ENCODE data around the gene SFMBT2.

Gene SFMBT2

DNA sequence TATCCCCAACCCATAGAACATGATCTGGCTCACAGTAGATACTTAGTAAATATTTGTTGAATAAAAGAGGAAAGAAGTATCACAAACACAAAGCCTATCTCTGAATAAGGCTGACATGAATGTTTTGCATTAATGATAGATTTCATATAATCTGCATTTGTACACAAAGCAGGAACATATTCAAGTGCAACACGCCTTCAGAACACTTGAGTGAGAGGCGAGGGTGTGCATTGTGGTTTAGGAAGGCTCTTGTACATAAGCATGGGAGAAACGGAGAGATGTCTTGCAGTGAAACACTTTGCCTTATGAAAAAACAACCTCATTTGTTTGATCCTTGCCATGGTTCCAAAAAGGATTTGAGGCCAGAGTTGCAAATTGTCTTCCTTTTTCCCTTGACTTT, 14.1 kb upstream of the SFMBT2 start:
- DNase-seq, result no peak

DNA sequence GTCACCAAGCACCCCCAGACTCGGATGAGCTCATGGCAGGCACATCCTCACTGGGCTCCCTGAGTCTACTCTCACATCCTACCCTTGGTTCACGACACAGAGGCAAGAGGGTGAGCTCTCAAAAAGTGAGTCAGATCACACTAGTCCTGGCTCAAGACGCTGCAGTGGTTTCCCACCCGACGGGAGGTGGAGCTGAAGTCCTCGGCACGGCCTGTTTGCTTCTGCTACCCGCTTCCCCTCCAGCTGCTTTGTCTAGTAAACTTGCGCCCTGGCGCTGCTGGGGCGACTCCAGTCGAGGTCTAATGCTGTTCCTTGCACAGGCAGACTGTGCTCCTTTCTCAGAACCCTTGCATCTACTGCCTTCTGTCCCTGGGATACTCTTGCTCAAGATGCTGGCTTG, 13.5 kb upstream of the SFMBT2 start:
- no peak for DNase-seq

DNA sequence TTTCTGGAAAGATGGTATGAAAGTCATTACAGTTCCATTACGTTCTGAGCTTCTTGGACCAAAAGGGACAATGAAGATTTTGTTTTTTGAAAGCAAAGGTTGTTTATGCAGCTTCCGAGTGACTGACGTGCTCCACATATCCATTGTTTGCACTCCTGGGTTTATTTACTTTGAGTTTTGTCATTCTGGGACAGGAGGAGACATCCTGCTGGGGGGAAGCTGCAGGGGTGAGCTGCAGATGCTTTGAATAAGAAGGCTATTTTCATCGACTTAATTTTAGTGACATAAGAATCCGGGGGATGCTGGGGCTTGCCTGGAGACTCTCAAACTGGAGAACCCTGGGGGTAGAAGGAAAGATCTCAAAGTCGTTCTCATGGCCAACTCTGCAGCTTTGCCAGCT, 12.7 kb upstream of the SFMBT2 start:
- no peak for DNase-seq

DNA sequence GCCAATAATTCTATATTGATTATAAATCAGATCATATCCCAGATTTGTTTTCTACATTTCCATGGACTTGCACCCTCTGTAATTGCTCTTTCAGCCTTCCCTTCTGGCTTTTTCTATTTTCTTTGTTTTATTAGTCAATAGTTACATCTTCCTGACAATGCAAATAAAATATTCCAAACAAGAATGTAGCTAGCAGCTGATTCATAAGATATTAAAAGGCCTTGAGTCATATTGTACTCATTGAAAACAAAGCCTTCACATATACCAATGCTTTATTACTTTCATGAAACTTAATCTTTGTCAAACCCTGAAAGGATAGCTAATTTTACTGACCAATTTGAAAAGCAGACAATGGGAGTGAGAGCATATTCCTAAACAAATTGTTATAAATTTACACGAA, 10.7 kb upstream of the SFMBT2 start:
- no peak for DNase-seq

DNA sequence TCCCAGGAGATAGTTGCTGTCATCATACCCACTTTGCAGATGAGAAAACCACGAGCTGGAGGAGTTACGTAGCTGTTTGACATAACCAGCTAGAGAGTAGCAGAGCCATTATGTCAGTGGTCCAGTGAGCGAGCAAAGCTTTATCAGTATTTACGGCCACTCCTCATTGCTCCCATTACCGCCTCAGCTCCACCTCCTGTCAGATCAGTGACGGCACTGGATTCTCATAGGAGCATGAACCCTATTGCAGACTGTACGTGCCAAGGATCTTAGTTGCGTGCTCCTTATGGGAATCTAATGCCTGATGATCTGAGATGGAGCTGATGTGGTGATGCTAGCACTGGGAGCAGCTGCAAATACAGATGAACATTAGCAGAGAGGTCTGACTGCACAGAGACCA, 9.2 kb upstream of the SFMBT2 start:
- no peak for DNase-seq

DNA sequence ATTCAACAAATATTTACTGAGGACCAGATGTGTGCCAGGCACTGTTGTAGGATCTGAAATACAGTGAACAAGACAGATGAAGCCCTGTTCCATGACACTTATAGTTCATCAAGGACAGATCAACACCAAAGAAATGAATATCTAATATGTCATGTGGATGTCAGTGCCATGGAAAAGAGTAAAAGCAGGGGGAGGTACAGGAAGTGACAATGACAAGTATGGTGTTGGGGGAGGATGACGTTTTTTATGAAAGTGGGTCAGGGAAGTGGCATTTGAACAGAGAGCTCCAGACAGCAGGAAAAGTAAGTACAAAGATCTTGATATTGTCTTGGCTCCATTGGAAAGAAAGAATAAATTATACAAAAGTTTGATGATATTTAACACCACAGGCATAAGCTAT, 7.0 kb upstream of the SFMBT2 start:
- no peak for DNase-seq

DNA sequence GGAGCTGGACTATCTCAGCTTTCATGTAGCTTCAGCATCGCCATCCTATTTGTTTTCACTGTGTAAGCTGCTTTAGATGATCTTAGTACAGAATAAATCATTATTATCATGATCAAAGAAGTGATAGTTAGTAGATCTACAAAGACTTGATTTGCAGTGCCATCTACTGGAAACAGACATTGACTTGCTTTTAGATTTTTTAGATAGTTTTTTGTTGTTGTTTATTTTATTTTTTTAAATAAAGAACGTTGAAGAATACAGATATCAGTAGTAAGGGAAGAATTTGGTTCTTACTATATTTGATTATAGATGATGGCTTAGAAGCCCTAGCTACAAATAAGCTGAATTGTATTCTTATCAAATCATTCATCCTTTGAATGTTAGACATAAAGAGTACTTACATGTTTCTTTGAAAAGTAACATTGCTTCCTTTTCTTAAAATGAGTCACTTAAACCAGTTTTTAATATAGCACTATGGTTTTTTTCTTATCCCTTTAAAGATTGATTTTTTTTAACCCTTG, 6.3 kb upstream of the SFMBT2 start:
- DNase-seq, result no peak

DNA sequence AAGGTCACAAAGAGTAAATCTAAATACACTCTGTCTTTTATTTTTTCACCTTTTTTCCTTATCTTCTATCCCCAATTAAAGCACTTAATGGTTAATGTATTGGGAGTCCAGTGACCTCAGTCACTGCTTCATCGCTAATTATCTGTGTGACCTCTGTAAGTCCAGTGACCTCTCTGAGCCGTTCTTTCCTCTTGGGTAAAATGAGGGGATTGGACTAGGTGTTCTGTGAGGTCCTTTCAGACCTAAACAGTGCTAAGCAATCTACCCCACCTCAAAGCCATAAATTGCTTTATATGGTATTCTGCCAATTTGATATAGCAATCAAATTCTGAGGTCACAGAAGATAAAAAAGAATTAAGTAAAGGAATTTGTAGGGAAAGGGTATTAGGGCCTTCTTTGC, 3.9 kb upstream of the SFMBT2 start:
- DNase-seq, result no peak

DNA sequence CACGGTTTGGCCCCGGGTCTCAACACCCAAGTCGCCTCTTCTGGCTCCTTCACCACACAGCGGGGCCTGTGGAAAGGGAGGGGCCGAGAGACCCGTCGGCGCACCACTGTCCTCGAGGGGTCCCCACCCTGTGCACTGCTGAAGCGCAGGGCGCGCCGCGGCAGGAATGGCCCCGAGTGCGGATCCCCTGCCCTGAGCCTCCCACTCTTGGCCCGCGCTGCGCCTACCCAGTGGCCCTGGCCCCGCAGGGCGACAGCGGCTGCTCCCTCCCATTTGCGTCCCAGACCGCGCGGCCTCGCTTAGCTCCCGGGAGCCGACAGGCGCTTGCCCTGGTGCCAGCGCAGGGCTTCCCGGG, 2.1 kb upstream of the SFMBT2 start:
- no peak for DNase-seq

DNA sequence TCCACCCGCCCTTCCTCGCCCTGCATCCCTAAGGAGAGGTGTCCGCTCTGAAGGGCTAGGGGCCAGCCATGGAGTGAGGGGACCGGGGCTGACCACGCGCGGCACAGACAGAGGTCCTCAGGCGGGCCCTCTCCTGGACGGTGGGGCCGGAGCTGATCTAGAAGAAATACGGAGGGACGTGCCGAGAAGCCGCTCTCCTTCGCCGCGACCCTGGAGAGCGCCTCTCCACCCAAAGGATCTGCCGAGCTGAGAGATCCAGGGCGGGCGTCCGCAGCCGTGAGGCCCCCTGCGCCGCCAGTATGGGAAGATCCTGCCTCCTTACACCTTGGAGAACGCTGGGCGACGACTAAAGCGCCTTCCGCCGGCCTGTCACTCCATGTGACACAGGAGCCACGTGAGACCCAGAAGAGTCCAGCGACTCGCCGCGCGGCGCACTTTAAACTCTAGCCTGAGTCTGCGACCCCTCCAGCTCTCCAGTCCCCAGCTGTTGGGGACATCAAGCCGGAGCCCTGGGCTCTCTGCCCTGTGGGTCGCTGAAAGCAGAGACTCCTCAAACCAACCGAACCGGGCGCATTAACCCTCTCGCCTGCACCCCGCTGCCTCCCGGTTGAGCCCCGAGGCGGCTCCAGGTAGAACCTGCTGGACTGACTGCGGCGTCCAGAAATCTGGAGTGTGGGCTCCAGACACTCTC, 1.5 kb upstream of the SFMBT2 start:
- peak; percentile 29 to 30 for DNase-seq

DNA sequence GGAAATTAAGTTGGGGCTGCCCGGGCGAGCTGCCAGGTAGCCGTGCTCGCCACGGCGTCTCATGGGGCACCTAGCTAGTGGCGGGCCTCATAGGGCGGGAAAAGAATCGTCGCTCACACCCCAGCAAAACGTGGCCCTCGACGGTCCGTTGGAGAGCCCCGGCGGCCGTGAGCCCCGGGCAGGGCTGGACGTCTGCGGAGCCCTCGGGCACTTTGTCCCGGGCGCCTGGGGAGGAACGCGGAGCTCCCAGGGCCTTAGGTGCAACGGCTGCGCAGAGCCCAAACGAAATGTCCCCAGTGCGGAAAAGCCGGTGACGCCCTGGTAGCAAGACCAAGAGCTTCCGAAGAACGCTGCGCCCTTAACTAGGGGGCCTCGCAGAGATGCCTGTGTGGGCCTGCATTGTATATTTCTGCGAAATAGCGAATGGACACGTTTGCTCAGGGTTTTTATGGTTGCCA, 866 bp upstream of the SFMBT2 start:
- DNase-seq, result peak in 1 of 2 experiments; percentile 30

DNA sequence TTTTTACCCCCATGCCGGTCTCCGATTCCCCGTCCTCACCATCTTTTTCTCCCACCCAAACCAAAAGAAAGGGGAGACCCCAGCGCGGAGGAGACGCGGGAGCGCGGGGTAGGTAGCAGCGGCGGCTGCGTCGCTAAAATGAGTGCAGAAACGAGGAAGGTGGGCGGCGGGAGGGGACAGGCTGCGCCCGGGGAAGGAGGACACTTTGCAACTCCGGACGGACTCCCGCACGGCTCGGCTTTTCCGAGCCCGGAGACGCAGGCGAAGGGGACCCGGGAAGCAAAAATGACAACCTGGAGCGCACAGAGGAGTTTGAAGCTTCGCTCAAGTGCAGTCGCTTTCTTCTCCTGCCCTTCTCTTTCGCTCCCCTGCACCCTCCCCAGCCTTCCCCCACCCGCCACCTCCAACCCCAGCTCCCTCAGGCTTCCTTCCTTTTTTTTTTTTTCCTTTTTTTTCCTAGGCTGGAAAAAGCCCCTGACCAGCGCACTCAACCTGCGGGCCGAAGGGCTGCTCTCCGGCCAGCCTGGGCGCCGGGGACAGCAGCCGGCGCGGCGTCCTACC, 453 bp downstream of the SFMBT2 start:
- DNase-seq, result peak; percentile 33 to 35

DNA sequence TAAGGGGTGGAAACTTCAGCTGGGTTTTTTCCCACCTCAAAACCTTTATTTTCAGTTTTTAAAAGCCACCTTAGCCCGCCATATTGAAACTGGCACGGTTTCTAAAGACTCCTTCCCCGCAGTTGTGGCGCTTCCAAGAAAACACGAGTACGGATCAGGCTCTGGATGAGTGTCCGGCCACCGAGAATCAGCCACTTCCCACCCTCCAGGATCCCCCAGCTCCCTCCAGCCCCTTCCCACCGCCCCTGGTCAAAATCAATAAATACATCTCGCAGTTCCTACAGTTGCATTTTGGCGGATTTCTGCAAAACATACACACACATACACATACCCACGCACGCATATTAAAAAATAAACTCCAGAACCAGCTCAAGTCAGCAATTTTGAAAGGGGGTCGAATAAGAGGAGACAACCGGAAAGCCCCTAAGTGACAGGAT, 1.1 kb downstream of the SFMBT2 start:
- peak in 1 of 2 experiments; percentile 33 for DNase-seq

DNA sequence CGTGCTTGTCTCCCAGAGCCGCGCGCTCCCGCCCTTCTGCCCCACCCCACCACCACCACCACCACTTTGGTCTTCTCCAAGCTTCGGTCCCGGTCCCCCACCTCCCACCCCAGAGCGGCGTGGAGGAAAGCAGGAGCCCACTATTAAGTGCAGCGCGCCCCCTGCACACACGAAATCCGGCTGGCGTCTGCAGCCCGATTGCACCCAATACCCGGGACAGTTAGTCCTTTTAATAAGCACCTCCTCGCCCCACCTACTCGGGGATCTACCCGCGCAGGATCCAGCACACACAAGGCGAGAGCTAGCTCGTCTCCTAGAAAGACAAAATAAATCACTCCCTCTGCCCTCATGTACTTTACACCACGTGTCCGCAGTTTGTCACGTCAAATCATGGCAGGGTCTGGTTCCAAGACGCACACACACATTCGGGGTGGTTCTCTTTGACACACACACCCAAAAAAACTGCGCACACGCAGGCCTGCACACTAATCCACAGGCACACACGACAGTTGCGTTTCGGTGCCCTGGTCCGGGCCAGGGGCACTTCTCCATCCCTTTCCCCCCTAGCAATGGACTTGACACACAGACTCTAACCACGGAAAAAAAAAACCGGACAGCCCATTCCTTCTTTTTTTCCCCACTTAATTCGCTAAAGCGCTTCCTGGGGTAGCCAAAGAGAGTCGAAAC, 1.6 kb downstream of the SFMBT2 start:
- DNase-seq, result peak; percentile 36 to 63

DNA sequence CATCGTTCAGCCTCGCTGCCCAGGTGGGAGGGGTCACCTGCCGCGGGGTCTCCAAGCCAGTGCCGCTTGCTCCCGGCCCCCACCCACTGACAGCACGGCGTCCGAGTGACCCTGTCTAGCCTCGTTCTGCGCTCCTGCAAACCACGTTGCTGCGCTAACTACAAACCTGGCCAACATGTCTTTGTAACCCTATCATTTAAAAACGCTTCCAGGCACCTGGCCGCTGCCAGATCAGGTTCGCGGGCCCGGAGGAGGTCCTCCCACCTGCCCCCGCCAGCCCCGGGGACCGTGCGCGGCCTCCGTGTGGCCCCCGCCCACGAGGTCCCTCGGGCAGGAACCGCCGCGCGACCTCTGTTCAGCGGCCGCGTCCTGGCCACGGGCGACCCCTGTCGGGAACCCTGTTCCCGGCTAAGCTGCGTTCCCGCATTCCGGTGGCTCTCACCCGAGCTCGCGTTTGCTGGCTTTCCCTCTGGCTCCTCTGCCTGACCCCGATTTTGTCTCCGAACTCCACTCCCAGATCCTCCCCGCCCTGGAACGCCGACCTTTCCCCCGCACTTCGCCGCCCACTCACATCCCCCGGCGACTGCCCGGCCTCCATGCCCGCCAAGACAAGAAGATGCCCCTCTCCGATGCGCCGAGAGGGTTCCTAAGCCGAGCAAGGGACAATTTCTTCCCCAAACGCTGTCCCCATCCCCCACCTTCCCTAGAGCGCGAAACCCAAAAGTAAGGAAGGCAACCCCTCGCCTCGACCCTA, 2.4 kb downstream of the SFMBT2 start:
- peak; percentile 45 to 55 for DNase-seq

DNA sequence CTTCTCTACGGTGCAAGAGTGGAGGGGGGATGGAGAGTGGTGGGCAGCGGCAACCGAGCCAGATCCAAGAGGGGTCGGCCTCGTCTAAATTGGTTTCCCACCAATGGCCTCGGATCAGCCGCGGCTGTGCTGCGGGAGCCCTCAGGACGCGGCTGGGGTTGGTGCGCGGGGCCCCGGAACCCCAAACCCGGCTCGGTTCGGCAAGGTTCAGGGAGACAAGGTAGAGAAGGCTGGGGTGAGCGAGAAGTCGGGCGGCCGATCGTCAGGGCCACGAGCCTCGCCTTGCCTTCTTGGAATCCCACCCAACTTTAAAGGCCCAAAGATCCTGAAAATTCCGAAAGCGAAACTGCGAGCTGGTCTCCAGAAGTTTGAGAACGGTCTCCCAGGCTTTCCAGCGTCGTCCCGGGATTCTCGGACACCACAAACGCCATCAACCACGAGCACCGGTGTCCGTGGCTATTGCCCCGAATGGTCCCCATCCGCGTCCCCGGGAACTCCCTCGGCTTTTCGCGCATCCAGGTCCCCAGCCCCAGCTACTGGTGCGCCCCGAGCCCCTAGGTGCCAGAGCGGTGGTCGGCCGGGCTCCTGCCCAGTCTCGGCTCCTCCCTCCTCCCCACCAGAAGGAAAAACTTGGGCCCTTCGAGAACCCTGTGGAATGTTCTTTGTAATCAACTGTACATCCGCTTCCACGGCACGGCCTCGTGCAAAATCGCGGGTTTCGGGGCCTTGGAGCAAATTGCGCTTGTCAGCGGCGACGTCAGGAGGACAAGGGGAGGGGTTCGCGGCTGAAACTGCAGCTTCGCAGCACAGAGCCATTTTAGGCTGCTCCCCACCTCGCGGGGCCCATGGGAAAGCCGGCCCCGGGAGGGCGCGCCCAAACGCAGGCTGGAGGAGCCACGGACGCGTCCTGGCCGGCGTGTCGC, 3.2 kb downstream of the SFMBT2 start:
- DNase-seq, result peak; percentile 39 to 50

DNA sequence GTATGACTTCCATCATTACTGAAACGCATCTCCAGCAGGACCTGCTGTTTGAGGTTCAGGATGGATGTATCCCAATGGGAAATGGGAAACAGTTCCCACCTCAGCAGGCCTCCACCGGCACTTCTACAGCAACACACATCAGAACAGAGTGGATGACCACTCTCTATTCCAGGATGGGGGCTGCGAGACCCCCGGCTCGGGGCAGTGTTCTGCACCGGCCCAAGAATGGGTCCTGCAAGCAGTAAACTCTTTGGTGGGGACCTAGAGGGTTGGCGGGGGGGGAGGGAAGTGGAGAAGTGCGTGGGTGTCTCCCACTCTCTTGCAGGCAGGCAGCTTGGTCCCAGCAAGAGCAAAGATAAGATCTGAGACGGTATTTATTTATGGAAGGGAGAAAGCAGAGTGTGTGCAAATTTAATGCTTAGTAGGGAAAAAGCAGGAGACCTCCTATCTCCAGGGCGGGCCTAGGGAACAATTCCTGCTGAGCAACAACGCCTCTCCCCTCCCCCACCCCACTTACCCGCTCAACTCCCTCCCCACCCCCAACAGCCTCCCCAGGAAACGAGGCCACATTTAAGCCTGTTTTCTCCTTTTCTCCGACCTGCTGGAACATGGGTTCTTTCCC, 4.0 kb downstream of the SFMBT2 start:
- no peak for DNase-seq

DNA sequence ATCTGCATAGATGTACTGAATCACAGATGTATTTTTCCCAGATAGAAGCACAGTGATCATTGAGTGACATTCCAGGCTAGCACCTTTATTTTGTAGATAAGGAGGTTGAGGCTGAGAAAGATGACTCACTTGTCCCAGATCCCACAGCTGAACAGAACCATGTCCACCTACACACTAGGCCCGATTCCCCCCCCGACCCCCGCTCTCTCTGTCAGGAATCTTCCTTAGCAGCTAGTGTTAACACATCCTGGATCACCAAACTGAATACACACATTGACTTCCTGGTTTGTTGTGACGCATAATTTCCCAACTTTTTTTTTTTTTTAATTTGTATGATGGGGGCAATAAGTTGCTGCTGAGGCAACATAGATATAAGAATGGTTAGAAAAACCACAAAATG, 5.2 kb downstream of the SFMBT2 start:
- DNase-seq, result no peak

DNA sequence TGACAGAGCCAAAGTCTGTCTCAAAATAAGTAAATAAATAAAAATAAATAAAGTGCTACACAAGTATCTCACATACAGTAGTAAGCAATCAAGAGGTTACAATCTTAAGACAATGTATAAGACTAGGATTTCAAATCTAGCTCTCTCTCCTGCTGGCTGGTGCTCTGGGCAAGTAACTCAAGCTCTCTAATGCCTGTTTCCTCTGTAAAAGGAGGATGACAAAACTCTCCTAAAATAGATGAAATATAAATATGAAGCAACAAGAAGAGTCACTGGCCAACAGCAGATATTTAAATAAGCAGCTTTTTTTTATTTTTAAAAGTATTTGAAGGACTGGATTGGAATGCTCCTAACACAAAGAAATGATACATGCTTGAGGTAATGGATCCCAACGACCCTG, 7.2 kb downstream of the SFMBT2 start:
- no peak for DNase-seq

DNA sequence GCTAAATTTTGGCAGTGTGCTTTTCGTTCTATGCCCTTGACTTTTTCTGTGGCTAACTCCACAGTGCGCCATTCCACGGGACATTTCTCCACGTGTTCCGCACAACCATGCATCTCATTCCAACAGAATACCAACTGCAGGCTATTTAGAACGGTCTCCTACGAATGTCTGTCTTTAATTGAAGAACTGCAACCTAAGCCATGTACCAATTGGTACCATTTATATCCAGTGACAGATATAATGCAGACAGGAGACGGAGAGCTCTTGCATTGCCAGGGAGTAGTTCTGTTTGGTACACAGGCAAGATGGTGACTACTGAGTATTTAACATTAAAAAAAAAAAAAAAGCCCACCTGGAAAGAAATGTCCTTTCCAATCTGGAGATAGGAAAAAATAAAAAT, 9.1 kb downstream of the SFMBT2 start:
- DNase-seq, result no peak

DNA sequence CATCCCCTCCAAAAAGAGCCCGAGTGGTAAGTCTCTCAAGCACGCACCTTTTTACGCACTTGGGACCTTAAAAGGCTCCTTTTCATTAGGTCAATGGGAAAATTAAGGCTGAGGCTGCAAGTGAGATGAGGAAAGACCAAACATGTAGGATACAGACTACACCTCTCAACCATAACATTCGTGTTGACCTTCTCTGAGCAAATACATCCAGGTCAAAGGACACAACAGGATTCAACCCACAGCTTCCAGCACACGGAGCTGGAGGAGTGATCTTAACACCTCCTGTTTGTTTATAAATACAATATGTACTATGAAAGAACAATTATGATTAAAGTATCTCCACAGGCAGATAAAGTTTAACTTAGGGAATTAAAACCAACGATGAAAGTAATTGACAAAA, 9.7 kb downstream of the SFMBT2 start:
- DNase-seq, result no peak

All from stimulated activated CD4-positive, alpha-beta T cell treated with anti-CD3 and anti-CD28 coated beads, Interleukin-4, amount 100 ng/mL, for 4 hours (primary cell).